ENCODE data around the gene GRIK3.

- TF ChIP-seq CTCF (IDR thresholded peaks at IDR 0.05) (no peak), POLR2A (IDR thresholded peaks at IDR 0.05) (no peak)
Observed at GRCh38 chr1:36776948-36777831, 257.1 kb downstream of the GRIK3 start.
